LHCN-M2 (cell line): ENCODE measurements around the gene EIF3D. TPM values are rescaled to one million over a fixed set of nuclear protein-coding genes. Genes with fewer than 3 reads are reported as not detected.
"Not testable (repeated sequence)": the region's sequence is repeated elsewhere in the genome, so short reads cannot be mapped to it uniquely, and the experiment has no call there.

Experiments
- DNase-seq: peaks from one replicate; pipeline ENCODE4 v3.0.0-alpha.2; 2012; ENCODE audit warnings: low read depth
- total RNA-seq: library from RNA; depleted of rRNA; stranded (reverse); fragments of >200 nt; gene quantifications from 2 replicates; pipeline ENCODE4 v1.2.3, GENCODE V29; 2014

EIF3D gene
- total RNA-seq, 1 experiment from 2014 or later, result 455 TPM

- no peak for DNase-seq
These were observed 21.9 kb upstream of the EIF3D start for GRCh38 chr22:36550701-36551495.

- DNase-seq, result no peak
These were observed 20.1 kb upstream of the EIF3D start for GRCh38 chr22:36549033-36549432.

GRCh38 chr22:36548606-36549005 is 19.6 kb upstream of the EIF3D start:
- DNase-seq, result no peak

GRCh38 chr22:36546932-36547331 is 18.0 kb upstream of the EIF3D start:
- DNase-seq, result peak; percentile 69

- DNase-seq, result peak; percentile 60
These were observed 17.3 kb upstream of the EIF3D start for GRCh38 chr22:36546092-36546804.

- peak; percentile 90 for DNase-seq
These were observed 15.2 kb upstream of the EIF3D start for GRCh38 chr22:36544107-36544620.

- peak; percentile 97 for DNase-seq
These were observed 13.0 kb upstream of the EIF3D start for GRCh38 chr22:36541831-36542411.

GRCh38 chr22:36540867-36541642 is 12.1 kb upstream of the EIF3D start:
- DNase-seq, result peak; percentile 70

GRCh38 chr22:36538529-36538928 is 9.6 kb upstream of the EIF3D start:
- no peak for DNase-seq

GRCh38 chr22:36536717-36537116 is 7.8 kb upstream of the EIF3D start:
- DNase-seq, result peak; percentile 61

- DNase-seq, result not testable (repeated sequence)
These were observed 4.4 kb upstream of the EIF3D start for GRCh38 chr22:36533320-36533719.

- DNase-seq, result no peak
These were observed 3.5 kb upstream of the EIF3D start for GRCh38 chr22:36532466-36532865.

GRCh38 chr22:36528341-36528740 is 625 bp downstream of the EIF3D start:
- DNase-seq, result peak; percentile 48

- no peak for DNase-seq
These were observed 6.3 kb downstream of the EIF3D start for GRCh38 chr22:36522662-36523061.

GRCh38 chr22:36520423-36520822 is 8.5 kb downstream of the EIF3D start:
- no peak for DNase-seq

GRCh38 chr22:36519906-36520305 is 9.1 kb downstream of the EIF3D start:
- DNase-seq, result not testable (repeated sequence)

- no peak for DNase-seq
These were observed 14.2 kb downstream of the EIF3D start for GRCh38 chr22:36514766-36515165.

- no peak for DNase-seq
These were observed 16.0 kb downstream of the EIF3D start for GRCh38 chr22:36512991-36513390.

- DNase-seq, result no peak
These were observed 16.6 kb downstream of the EIF3D start for GRCh38 chr22:36512333-36512732.

GRCh38 chr22:36510966-36511881 is 17.7 kb downstream of the EIF3D start:
- peak; percentile 48 for DNase-seq
